Endothelial cell (in vitro differentiated cells): ENCODE data around the gene TSPAN14. TPM values are rescaled to one million over a fixed set of nuclear protein-coding genes. Genes with fewer than 3 reads are reported as not detected.

Source experiments
- DNase-seq: peaks from one replicate; pipeline ENCODE4 v3.0.0; 2021; ENCODE audit warnings: low spot score
- H3K27ac Mint-ChIP-seq: one replicate; pipeline ENCODE4 v1.8.0; 2021; ENCODE audit warnings: mixed read lengths, inconsistent platforms; ENCODE audit not compliant: unreplicated experiment
- H3K27me3 Mint-ChIP-seq: one replicate; pipeline ENCODE4 v1.8.0; 2021; ENCODE audit warnings: mild to moderate bottlenecking, moderate library complexity, mixed read lengths, inconsistent platforms; ENCODE audit not compliant: unreplicated experiment
- H3K36me3 Mint-ChIP-seq: one replicate; pipeline ENCODE4 v1.8.0; 2021; ENCODE audit warnings: mild to moderate bottlenecking, low read depth, mixed read lengths, inconsistent platforms; ENCODE audit not compliant: unreplicated experiment
- H3K4me1 Mint-ChIP-seq: one replicate; pipeline ENCODE4 v1.8.0; 2021; ENCODE audit warnings: mild to moderate bottlenecking, mixed read lengths, inconsistent platforms; ENCODE audit not compliant: unreplicated experiment
- H3K4me3 Mint-ChIP-seq: one replicate; pipeline ENCODE4 v1.8.0; 2021; ENCODE audit warnings: mild to moderate bottlenecking, mixed read lengths, inconsistent platforms; ENCODE audit not compliant: unreplicated experiment
- H3K9me3 Mint-ChIP-seq: one replicate; pipeline ENCODE4 v1.8.0; 2021; ENCODE audit warnings: mixed read lengths, inconsistent platforms; ENCODE audit not compliant: unreplicated experiment
- CTCF ChIP-seq: fragments of 200-600 bp; sonication (generic); IDR thresholded peaks from one replicate; pipeline ENCODE4 v1.5.0; 2021; ENCODE audit warnings: antibody characterized with exemption; ENCODE audit not compliant: unreplicated experiment
- total RNA-seq: library from RNA; stranded (reverse); fragmentation: NEBNext Ultra II Directional; extraction: Animal tissue kit (Norgen Biotek cat#: 25700); gene quantifications from one replicate; pipeline ENCODE4 v1.2.1, GENCODE V29; 2021; ENCODE audit not compliant: unreplicated experiment

Gene TSPAN14
- total RNA-seq, 1 donor from 2014 or later = 147 TPM

- Mint-ChIP-seq H3K9me3 (no peaks in the 10 kb centered on the region), H3K27ac (no peak overlapping the region), H3K27me3 (peaks cover 22% of the 10 kb centered on the region)
Observed at GRCh38 chr10:80452069-80452468, 2.0 kb upstream of the TSPAN14 start.

GRCh38 chr10:80452640-80453039 lies 1.5 kb upstream of the TSPAN14 start:
- no peak for TF ChIP-seq CTCF
- Mint-ChIP-seq H3K36me3 (peaks cover 6% of the 10 kb centered on the region), H3K27me3 (peaks cover 20% of the 10 kb centered on the region), H3K4me3 (no peak overlapping the region), H3K9me3 (no peaks in the 10 kb centered on the region), H3K4me1 (peaks cover 32% of the 10 kb centered on the region), H3K27ac (no peak overlapping the region)
- no peak for DNase-seq

More at GRCh38 chr10:80452069-80452468, 2.0 kb upstream of the TSPAN14 start:
- H3K36me3 Mint-ChIP-seq = peaks cover 9% of the 10 kb centered on the region
- no peak overlapping the region for H3K4me3 Mint-ChIP-seq
- TF ChIP-seq CTCF = no peak
- peaks cover 35% of the 10 kb centered on the region for H3K4me1 Mint-ChIP-seq
- no peak for DNase-seq

- H3K9me3 Mint-ChIP-seq = no peaks in the 10 kb centered on the region
- peaks cover 16% of the 10 kb centered on the region for H3K27me3 Mint-ChIP-seq
- peaks cover 33% of the 10 kb centered on the region for H3K4me1 Mint-ChIP-seq
- H3K4me3 Mint-ChIP-seq = peak overlapping the region; percentile 93
- peaks cover 6% of the 10 kb centered on the region for H3K36me3 Mint-ChIP-seq
- DNase-seq = no peak
- TF ChIP-seq CTCF = no peak
- peak overlapping the region; percentile 82 for H3K27ac Mint-ChIP-seq
Observed at GRCh38 chr10:80453056-80453841, 861 bp upstream of the TSPAN14 start.

- H3K27ac Mint-ChIP-seq = peak overlapping the region; percentile 91
- peak overlapping the region; percentile 99 for H3K4me3 Mint-ChIP-seq
- no peaks in the 10 kb centered on the region for H3K9me3 Mint-ChIP-seq
- DNase-seq = peak; percentile 44
- no peak for TF ChIP-seq CTCF
- H3K4me1 Mint-ChIP-seq = peaks cover 40% of the 10 kb centered on the region
- H3K36me3 Mint-ChIP-seq = peaks cover 6% of the 10 kb centered on the region
- peaks cover 15% of the 10 kb centered on the region for H3K27me3 Mint-ChIP-seq
Observed at GRCh38 chr10:80454513-80455460, 677 bp downstream of the TSPAN14 start.
